Progenitor cell of endocrine pancreas (in vitro differentiated cells): ENCODE measurements around the gene NDUFAF2. TPM values are rescaled to one million over a fixed set of nuclear protein-coding genes. Genes with fewer than 3 reads are reported as not detected.
"Not testable (repeated sequence)": the region's sequence is repeated elsewhere in the genome, so short reads cannot be mapped to it uniquely, and the experiment has no call there.

Source experiments
- DNase-seq: peaks from one replicate; pipeline ENCODE4 v3.0.0; 2021; ENCODE audit warnings: low spot score; ENCODE audit not compliant: unreplicated experiment
- H3K27ac Mint-ChIP-seq: 2 replicates; pipeline ENCODE4 v1.8.0; 2021; ENCODE audit warnings: mild to moderate bottlenecking, moderate library complexity, mixed read lengths
- H3K27me3 Mint-ChIP-seq: 2 replicates; pipeline ENCODE4 v1.8.0; 2021; ENCODE audit warnings: mixed read lengths
- H3K36me3 Mint-ChIP-seq: 2 replicates; pipeline ENCODE4 v1.8.0; 2022; ENCODE audit warnings: mixed read lengths; ENCODE audit not compliant: insufficient read depth
- H3K4me1 Mint-ChIP-seq: 2 replicates; pipeline ENCODE4 v1.8.0; 2021; ENCODE audit warnings: low read depth, mixed read lengths
- H3K4me3 Mint-ChIP-seq: 2 replicates; pipeline ENCODE4 v1.8.0; 2021; ENCODE audit warnings: low read depth, mild to moderate bottlenecking, moderate library complexity, mixed read lengths
- H3K9me3 Mint-ChIP-seq: 2 replicates; pipeline ENCODE4 v1.8.0; 2021; ENCODE audit warnings: low read depth, mixed read lengths
- total RNA-seq: library from RNA; stranded (reverse); gene quantifications from 2 replicates; pipeline ENCODE4 v1.2.1, GENCODE V29; 2021
- TF ChIP-seq, protein P1 (sequence below): fragments of 200-600 bp; sonication (generic); IDR thresholded peaks from one replicate; pipeline ENCODE4 v1.5.0; 2021; ENCODE audit warnings: antibody characterized with exemption, mild to moderate bottlenecking; ENCODE audit not compliant: unreplicated experiment

Gene NDUFAF2
- total RNA-seq, 1 donor from 2014 or later, result 21.2 TPM

DNA sequence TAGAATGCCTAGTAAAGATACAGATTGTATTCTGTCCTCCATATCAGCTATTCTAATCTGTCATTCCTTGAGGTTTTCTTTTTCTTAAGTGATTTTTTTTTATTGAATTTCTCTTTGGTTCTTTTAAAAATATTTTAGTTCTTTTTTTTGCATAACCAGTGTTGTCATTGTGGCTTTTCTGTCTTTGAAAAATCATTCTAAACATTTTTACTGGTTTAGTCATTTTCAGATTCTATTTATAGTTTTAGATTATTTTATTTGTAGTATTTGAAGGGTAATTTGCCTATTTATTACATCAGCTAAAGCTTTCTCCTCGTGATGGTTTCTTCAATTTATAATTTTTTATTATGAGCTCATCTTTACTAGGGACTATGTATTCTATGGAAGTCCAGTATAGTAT, 78.1 kb downstream of the NDUFAF2 start:
- TF ChIP-seq, protein P1, sequence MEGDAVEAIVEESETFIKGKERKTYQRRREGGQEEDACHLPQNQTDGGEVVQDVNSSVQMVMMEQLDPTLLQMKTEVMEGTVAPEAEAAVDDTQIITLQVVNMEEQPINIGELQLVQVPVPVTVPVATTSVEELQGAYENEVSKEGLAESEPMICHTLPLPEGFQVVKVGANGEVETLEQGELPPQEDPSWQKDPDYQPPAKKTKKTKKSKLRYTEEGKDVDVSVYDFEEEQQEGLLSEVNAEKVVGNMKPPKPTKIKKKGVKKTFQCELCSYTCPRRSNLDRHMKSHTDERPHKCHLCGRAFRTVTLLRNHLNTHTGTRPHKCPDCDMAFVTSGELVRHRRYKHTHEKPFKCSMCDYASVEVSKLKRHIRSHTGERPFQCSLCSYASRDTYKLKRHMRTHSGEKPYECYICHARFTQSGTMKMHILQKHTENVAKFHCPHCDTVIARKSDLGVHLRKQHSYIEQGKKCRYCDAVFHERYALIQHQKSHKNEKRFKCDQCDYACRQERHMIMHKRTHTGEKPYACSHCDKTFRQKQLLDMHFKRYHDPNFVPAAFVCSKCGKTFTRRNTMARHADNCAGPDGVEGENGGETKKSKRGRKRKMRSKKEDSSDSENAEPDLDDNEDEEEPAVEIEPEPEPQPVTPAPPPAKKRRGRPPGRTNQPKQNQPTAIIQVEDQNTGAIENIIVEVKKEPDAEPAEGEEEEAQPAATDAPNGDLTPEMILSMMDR, result no peak
- no peaks in the 10 kb centered on the region for H3K27me3 Mint-ChIP-seq
- H3K9me3 Mint-ChIP-seq, result no peaks in the 10 kb centered on the region
- H3K27ac Mint-ChIP-seq, result no peak overlapping the region
- H3K36me3 Mint-ChIP-seq, result no peaks in the 10 kb centered on the region
- no peak overlapping the region for H3K4me3 Mint-ChIP-seq
- DNase-seq, result no peak
- H3K4me1 Mint-ChIP-seq, result peaks cover 5% of the 10 kb centered on the region

DNA sequence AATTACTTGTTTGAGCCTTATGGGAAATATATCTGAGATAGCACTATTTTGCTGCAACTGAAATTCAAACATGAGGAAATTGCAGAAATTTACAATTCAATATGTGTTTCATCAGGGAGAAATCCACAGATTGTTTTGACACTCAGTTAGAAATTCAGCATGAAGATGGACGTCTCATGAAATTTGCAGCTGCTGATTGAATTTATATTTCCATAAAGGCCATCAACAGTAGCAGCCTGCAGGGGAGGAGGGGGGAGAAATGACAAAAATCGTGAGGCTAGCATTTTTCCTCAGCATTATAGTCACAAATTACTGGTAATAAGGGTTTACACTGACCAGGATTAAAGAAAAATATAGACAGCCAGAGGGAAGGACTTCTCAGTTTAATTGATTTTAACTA, 81.0 kb downstream of the NDUFAF2 start:
- TF ChIP-seq, protein P1, result no peak
- H3K27me3 Mint-ChIP-seq, result no peaks in the 10 kb centered on the region
- no peak overlapping the region for H3K27ac Mint-ChIP-seq

DNA sequence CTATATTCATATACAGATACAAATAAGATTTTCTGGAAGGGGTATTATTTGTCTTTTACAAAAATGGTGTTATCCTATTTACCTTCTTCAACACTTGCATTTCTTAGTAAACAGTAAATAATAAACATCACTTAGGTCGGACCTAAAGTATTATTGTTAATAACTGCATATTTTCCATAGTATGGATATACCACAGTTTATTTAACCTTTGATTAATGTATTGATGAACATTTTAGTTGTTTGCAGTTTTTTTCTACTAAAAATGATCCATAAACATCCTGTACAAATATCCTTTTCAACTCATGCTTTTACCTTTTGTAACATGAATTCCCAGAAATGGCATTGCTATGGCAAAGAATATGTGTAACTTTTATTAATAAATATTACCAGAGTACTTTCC, 83.4 kb downstream of the NDUFAF2 start:
- Mint-ChIP-seq H3K9me3 (peaks cover 5% of the 10 kb centered on the region), H3K27ac (no peak overlapping the region), H3K36me3 (peaks cover 1% of the 10 kb centered on the region), H3K4me1 (peaks cover 7% of the 10 kb centered on the region), H3K4me3 (no peak overlapping the region), H3K27me3 (no peaks in the 10 kb centered on the region)
- TF ChIP-seq, protein P1, result no peak
- DNase-seq, result no peak

More for the DNA sequence above, 81.0 kb downstream of the NDUFAF2 start:
- DNase-seq, result no peak
- peaks cover 7% of the 10 kb centered on the region for H3K4me1 Mint-ChIP-seq
- no peak overlapping the region for H3K4me3 Mint-ChIP-seq
- H3K9me3 Mint-ChIP-seq, result no peaks in the 10 kb centered on the region
- no peaks in the 10 kb centered on the region for H3K36me3 Mint-ChIP-seq

DNA sequence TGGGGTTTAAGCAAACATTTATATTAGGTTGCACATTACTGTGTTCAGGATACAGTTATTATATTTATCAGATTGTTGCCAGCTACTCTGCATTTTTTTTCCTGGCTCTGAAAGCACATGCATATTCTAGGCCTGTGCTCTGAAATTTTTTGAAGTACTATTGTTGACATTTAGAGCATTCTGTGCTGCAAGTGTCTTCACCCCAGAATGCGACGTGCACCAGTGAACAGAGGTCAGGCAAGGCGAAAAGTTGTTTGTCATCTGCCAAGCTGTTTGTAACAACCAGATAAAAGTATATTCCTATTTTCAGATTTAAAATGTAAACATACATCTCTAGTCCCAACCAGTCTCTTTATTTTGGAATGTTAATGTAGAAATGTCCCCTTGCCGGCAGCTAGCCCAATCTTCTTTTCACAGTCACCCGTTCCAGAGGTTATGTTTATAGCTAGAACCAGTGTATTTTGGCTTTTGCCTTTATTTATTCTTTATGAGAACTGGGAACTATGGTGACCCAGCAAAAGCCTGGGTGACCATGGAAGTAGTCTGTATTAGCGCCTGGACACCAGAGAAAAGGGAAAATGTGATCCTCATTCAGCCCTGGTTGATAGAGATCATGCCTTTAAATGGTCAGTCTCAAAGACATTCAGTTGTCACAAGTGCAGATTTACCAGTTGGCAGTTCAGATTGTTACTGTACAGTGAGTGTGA, 84.6 kb downstream of the NDUFAF2 start:
- DNase-seq, result no peak
- Mint-ChIP-seq H3K27me3 (no peaks in the 10 kb centered on the region), H3K9me3 (peaks cover 5% of the 10 kb centered on the region), H3K4me1 (peaks cover 7% of the 10 kb centered on the region), H3K27ac (no peak overlapping the region), H3K4me3 (no peak overlapping the region), H3K36me3 (peaks cover 1% of the 10 kb centered on the region)
- TF ChIP-seq, protein P1, result no peak

DNA sequence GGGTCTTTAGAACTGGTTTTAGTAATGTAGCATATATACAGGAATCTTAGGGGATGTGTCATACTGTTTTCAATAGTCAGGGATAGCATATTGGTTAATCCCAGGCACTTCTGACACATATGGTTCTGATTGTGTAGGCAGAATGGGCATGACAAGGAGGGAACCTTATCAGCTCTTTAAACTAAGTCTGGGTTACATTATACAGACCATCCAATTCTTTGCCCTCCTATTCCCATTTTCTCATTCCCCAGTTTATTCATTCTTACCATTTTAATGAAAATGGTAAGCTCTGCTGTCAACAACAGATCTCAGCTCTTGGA, 85.1 kb downstream of the NDUFAF2 start:
- no peak overlapping the region for H3K4me3 Mint-ChIP-seq
- TF ChIP-seq, protein P1, result no peak
- H3K9me3 Mint-ChIP-seq, result peaks cover 5% of the 10 kb centered on the region
- peaks cover 1% of the 10 kb centered on the region for H3K36me3 Mint-ChIP-seq
- no peak for DNase-seq
- H3K27ac Mint-ChIP-seq, result no peak overlapping the region
- H3K27me3 Mint-ChIP-seq, result no peaks in the 10 kb centered on the region
- peaks cover 7% of the 10 kb centered on the region for H3K4me1 Mint-ChIP-seq

DNA sequence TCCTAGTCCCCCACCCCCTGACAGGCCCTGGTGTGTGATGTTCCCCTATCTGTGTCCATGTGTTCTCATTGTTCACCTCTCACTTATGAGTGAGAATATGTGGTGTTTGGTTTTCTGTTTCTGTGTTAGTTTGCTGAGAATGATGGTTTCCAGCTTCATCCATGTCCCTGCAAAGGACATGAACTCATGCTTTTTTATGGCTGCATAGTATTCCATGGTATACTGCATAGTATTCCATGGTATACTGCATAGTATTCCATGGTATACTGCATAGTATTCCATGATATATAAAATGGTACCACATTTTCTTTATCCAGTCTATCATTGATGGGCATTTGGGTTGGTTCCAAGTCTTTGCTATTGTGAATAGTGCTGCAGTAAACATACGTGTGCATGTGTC, 86.3 kb downstream of the NDUFAF2 start:
- H3K27ac Mint-ChIP-seq, H3K36me3 Mint-ChIP-seq, H3K4me3 Mint-ChIP-seq, DNase-seq, H3K9me3 Mint-ChIP-seq, H3K27me3 Mint-ChIP-seq, H3K4me1 Mint-ChIP-seq: not testable (repeated sequence)
